Testis (tissue), 3 donors: ENCODE measurements around the gene SLC35B2. TPM values are rescaled to one million over a fixed set of nuclear protein-coding genes. Genes with fewer than 3 reads are reported as not detected.
A peak's percentile ranks its signal among the peaks of the same experiment; 100 is the strongest.

Source experiments
- DNase-seq: peaks from one replicate; pipeline ENCODE4 v3.0.0-alpha.2; 2019
- H3K27ac ChIP-seq, 2 donors: fragments of 200-600 bp; sonication (generic); one replicate each; pipeline ENCODE4 v1.5.1; 2019
- H3K27me3 ChIP-seq: fragments of 200-600 bp; sonication (generic); one replicate; pipeline ENCODE4 v1.5.1; 2019
- H3K36me3 ChIP-seq: fragments of 200-600 bp; sonication (generic); one replicate; pipeline ENCODE4 v1.5.1; 2017; ENCODE audit warnings: low read depth; ENCODE audit errors: missing control alignments
- H3K4me1 ChIP-seq: fragments of 200-600 bp; sonication (generic); one replicate; pipeline ENCODE4 v1.5.1; 2019
- H3K4me3 ChIP-seq, 2 donors: fragments of 200-600 bp; sonication (generic); one replicate each; pipeline ENCODE4 v1.5.1; 2017 to 2019
- H3K9me3 ChIP-seq: fragments of 200-600 bp; sonication (generic); one replicate; pipeline ENCODE4 v1.5.1; 2017
- POLR2A ChIP-seq: fragments of 450-650 bp; IDR thresholded peaks from one replicate; pipeline ENCODE4 v1.6.1; 2017; ENCODE audit warnings: antibody characterized with exemption, mild to moderate bottlenecking, moderate library complexity
- WGBS, 2 donors: methylation state at CpG; one replicate each; pipeline ENCODE4 v1.1.5; 2018; 5-methylcytosine and 5-hydroxymethylcytosine counted together
- intact Hi-C: fragments of 100-400 bp; cut with DNase I; formaldehyde crosslinking; loops from one replicate; pipeline ENCODE4 v1.15.1; 2023; ENCODE audit warnings: low total_unique reads
- polyA plus RNA-seq: library from polyadenylated mRNA; stranded (reverse); fragments of 350-450 nt; fragmentation: Illumina TruSeq; extraction: RNeasy Lipid Tissue Mini Kit (QIAGEN cat#74804); gene quantifications from one replicate; pipeline ENCODE4 v1.2.3, GENCODE V29; 2014; ENCODE audit warnings: low read depth, low replicate concordance; ENCODE audit not compliant: insufficient read depth
- total RNA-seq, 2 donors: library from RNA; depleted of rRNA; stranded (reverse); fragments of >200 nt; gene quantifications; one replicate each; pipeline ENCODE4 v1.2.3, GENCODE V29; 2016
- TF ChIP-seq, protein P1 (sequence below), 3 experiments: fragments of 450-650 bp in 2 of 3; fragments of 200-600 bp in 1 of 3; sonication (generic) in 1 of 3; IDR thresholded peaks; one replicate each; pipeline ENCODE4 v1.5.1; 2016 to 2019; ENCODE audit warnings: antibody characterized with exemption in 3 of 3, mild to moderate bottlenecking in 2 of 3, moderate library complexity in 1 of 3

SLC35B2 gene
- total and polyA plus RNA-seq, 3 donors from 2014 or later, result 32.1 to 49.8 (median 42.4) TPM

- no peak for DNase-seq
- Histone ChIP-seq H3K4me1 (no peaks in the 10 kb centered on the region), H3K9me3 (no peaks in the 10 kb centered on the region), H3K27me3 (no peaks in the 10 kb centered on the region), H3K36me3 (no peaks in the 10 kb centered on the region), H3K4me3 (peak overlapping the region; percentile 26 to 39), H3K27ac (no peak overlapping the region)
- intact Hi-C loops, result no loop called here
- TF ChIP-seq, protein P1, sequence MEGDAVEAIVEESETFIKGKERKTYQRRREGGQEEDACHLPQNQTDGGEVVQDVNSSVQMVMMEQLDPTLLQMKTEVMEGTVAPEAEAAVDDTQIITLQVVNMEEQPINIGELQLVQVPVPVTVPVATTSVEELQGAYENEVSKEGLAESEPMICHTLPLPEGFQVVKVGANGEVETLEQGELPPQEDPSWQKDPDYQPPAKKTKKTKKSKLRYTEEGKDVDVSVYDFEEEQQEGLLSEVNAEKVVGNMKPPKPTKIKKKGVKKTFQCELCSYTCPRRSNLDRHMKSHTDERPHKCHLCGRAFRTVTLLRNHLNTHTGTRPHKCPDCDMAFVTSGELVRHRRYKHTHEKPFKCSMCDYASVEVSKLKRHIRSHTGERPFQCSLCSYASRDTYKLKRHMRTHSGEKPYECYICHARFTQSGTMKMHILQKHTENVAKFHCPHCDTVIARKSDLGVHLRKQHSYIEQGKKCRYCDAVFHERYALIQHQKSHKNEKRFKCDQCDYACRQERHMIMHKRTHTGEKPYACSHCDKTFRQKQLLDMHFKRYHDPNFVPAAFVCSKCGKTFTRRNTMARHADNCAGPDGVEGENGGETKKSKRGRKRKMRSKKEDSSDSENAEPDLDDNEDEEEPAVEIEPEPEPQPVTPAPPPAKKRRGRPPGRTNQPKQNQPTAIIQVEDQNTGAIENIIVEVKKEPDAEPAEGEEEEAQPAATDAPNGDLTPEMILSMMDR (IDR thresholded peaks at IDR 0.05), result no peak
- TF ChIP-seq POLR2A, result no peak
- WGBS, 2 donors, result 75 to 79% methylated on average over 16 to 23 of the region's 23 CpGs
Observed at GRCh38 chr6:44276667-44277640, 19.6 kb upstream of the SLC35B2 start.

DNA sequence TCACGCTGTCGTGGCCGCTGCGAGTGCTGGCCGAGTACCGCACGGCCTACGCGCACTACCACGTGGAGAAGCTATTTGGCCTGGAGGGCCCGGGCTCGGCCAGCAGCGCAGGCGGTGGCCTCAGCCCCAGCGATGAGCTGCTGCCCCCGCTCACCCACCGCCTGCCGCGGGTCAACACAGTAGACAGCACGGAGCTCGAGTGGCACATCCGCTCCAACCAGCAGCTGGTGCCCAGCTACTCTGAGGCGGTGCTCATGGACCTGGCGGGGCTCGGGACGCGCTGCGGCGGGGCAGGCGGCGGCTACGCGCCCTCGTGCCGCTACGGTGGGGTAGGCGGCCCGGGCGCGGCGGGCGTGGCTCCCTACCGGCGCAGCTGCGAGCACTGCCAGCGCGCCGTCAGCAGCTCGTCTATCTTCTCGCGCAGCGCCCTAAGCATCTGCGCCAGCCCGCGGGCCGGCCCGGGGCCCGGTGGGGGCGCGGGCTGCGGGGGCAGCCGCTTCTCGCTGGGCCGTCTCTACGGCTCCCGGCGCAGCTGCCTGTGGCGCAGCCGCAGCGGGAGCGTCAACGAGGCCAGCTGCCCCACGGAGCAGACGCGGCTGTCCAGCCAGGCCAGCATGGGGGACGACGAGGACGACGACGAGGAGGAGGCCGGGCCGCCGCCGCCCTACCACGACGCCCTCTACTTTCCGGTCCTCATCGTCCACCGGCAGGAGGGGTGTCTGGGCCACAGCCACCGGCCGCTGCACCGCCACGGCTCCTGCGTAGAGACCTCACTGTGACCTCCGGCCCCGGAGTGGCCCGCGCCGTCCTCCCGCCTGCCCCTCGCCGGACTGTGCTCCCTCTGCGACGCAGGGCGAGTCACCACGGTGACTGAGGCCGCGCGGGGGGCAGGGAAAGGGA is 18.7 kb upstream of the SLC35B2 start:
- DNase-seq, result no peak
- WGBS, 2 donors, result 13 to 18% methylated on average over 3 to 66 of the region's 109 CpGs
- intact Hi-C loops, result no loop called here
- Histone ChIP-seq H3K4me3 (peak overlapping the region; percentile 26 to 39), H3K27me3 (no peaks in the 10 kb centered on the region), H3K36me3 (no peaks in the 10 kb centered on the region), H3K27ac (no peak overlapping the region), H3K9me3 (no peaks in the 10 kb centered on the region), H3K4me1 (no peaks in the 10 kb centered on the region)
- TF ChIP-seq POLR2A, result no peak
- TF ChIP-seq, protein P1 (IDR thresholded peaks at IDR 0.05), result no peak

DNA sequence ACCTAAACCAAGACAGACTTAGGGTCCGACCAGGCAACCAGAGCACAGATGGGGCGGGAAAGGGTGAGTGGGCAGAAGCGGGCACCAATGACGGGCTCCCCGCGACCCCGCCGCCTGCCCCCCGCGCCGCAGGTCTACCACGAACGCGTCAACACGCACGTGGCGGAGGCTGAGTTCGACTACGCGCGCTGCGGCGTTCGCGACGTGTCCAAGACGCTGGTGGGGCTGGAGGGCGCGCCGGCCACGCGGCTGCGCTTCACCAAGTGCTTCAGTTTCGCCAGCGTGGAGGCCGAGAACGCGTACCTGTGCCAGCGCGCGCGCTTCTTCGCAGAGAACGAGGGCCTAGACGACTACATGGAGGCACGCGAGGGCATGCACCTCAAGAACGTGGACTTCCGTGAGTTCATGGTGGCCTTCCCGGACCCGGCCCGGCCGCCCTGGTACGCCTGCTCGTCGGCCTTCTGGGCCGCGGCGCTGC is 18.0 kb upstream of the SLC35B2 start:
- Histone ChIP-seq H3K36me3 (no peaks in the 10 kb centered on the region), H3K9me3 (no peaks in the 10 kb centered on the region), H3K27me3 (no peaks in the 10 kb centered on the region), H3K4me3 (peak overlapping the region; percentile 26 to 39), H3K27ac (no peak overlapping the region), H3K4me1 (no peaks in the 10 kb centered on the region)
- intact Hi-C loops, result no loop called here
- 59 to 66% methylated on average over 39 to 56 of the region's 59 CpGs for whole genome bisulfite sequencing, 2 donors
- TF ChIP-seq POLR2A, result no peak
- TF ChIP-seq, protein P1 (IDR thresholded peaks at IDR 0.05), result no peak
- no peak for DNase-seq

- Histone ChIP-seq H3K4me3 (no peak overlapping the region), H3K36me3 (no peaks in the 10 kb centered on the region), H3K4me1 (no peaks in the 10 kb centered on the region), H3K27ac (no peak overlapping the region), H3K9me3 (no peaks in the 10 kb centered on the region), H3K27me3 (no peaks in the 10 kb centered on the region)
- TF ChIP-seq POLR2A, result no peak
- TF ChIP-seq, protein P1 (IDR thresholded peaks at IDR 0.05), result no peak
- intact Hi-C loops, result no loop called here
- no peak for DNase-seq
- 83 to 84% methylated on average over 1 of the region's 1 CpG for WGBS, 2 donors
Observed at GRCh38 chr6:44273617-44274016, 16.3 kb upstream of the SLC35B2 start.
